SJCRH30 (cell line): ENCODE data around the gene HMG20B. TPM values are rescaled to one million over a fixed set of nuclear protein-coding genes. Genes with fewer than 3 reads are reported as not detected.
"Not testable (repeated sequence)": the region's sequence is repeated elsewhere in the genome, so short reads cannot be mapped to it uniquely, and the experiment has no call there.

ENCODE experiments used
- DNase-seq, 2 experiments: peaks; one replicate each; pipeline ENCODE4 v3.0.0-alpha.2; 2015 to 2020
- H3K27ac ChIP-seq: fragments of 250-450 bp; sonication (Bioruptor Pico); 2 replicates; pipeline ENCODE4 v1.5.1; 2020; ENCODE audit warnings: mild to moderate bottlenecking, moderate library complexity
- H3K27me3 ChIP-seq: fragments of 250-450 bp; sonication (Bioruptor Pico); 2 replicates; pipeline ENCODE4 v1.5.1; 2020; ENCODE audit warnings: mild to moderate bottlenecking, moderate library complexity
- H3K36me3 ChIP-seq: fragments of 250-450 bp; sonication (Bioruptor Pico); 2 replicates; pipeline ENCODE4 v1.5.1; 2020; ENCODE audit warnings: mild to moderate bottlenecking, moderate library complexity
- H3K4me1 ChIP-seq: fragments of 250-450 bp; sonication (Bioruptor Pico); 2 replicates; pipeline ENCODE4 v1.5.1; 2020; ENCODE audit warnings: mild to moderate bottlenecking, moderate library complexity
- H3K4me3 ChIP-seq: fragments of 250-450 bp; sonication (Bioruptor Pico); 2 replicates; pipeline ENCODE4 v1.5.1; 2020; ENCODE audit warnings: mild to moderate bottlenecking, moderate library complexity
- H3K9me3 ChIP-seq: fragments of 250-450 bp; sonication (Bioruptor Pico); replicated peaks from 2 replicates; pipeline ENCODE4 v1.5.1; 2020; ENCODE audit warnings: mild to moderate bottlenecking, moderate library complexity
- total RNA-seq: library from RNA; depleted of rRNA; stranded (reverse); fragments of >200 nt; shearing (Covaris generic); gene quantifications from 2 replicates; pipeline ENCODE4 v1.2.3, GENCODE V29; 2014

The HMG20B gene
- total RNA-seq, 1 experiment from 2014 or later, result 48.0 TPM

DNA sequence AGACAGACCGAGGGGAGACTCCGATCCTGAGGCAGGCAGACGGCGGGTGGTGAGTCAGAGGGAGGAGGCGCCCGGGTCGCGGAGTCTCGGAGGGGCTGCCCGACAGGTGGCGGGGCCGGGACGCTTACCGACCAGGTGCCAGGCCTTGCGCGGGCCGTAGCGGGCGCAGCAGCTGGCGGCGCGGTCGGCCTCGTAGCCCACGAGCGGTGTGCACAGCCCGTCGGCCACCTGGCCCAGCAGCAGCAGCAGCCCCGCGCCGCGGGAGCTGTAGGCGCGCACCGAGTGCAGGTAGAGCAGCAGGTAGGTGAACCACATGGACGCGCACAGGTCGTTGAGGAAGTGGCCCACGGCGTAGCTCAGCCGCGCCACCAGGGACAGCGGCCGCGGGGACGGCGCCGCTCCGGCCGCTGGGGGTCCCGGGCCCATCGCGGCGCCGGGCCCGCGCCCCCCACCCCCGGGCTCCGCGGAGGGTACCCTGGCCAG, 15.7 kb upstream of the HMG20B start:
- peak overlapping the region; percentile 67 for H3K4me3 ChIP-seq

GRCh38 chr19:3557461-3558248, 15.1 kb upstream of the HMG20B start, which contains the start of gene MFSD12:
Gene MFSD12 (minus strand): TSS chr19:3557586. CDS start chr19:3557403, 183 bp downstream.
- H3K9me3 ChIP-seq, result no peaks in the 10 kb centered on the region
- peak; percentile 94 to 95 for DNase-seq
- H3K27me3 ChIP-seq, result no peaks in the 10 kb centered on the region
- H3K36me3 ChIP-seq, result no peaks in the 10 kb centered on the region
- peaks cover 3% of the 10 kb centered on the region; the same call in 1 of the 2 replicates for H3K4me1 ChIP-seq
- peak within 1 kb of the TSS; percentile 67 for H3K27ac ChIP-seq
- H3K4me3 ChIP-seq, result peak within 1 kb of the TSS; percentile 67

More for the DNA sequence above, 15.7 kb upstream of the HMG20B start:
- no peaks in the 10 kb centered on the region for H3K27me3 ChIP-seq
- no peaks in the 10 kb centered on the region for H3K36me3 ChIP-seq
- no peak overlapping the region for H3K27ac ChIP-seq
- peaks cover 3% of the 10 kb centered on the region; the same call in 1 of the 2 replicates for H3K4me1 ChIP-seq
- H3K9me3 ChIP-seq, result no peaks in the 10 kb centered on the region
- DNase-seq, result peak; percentile 54 to 56

DNA sequence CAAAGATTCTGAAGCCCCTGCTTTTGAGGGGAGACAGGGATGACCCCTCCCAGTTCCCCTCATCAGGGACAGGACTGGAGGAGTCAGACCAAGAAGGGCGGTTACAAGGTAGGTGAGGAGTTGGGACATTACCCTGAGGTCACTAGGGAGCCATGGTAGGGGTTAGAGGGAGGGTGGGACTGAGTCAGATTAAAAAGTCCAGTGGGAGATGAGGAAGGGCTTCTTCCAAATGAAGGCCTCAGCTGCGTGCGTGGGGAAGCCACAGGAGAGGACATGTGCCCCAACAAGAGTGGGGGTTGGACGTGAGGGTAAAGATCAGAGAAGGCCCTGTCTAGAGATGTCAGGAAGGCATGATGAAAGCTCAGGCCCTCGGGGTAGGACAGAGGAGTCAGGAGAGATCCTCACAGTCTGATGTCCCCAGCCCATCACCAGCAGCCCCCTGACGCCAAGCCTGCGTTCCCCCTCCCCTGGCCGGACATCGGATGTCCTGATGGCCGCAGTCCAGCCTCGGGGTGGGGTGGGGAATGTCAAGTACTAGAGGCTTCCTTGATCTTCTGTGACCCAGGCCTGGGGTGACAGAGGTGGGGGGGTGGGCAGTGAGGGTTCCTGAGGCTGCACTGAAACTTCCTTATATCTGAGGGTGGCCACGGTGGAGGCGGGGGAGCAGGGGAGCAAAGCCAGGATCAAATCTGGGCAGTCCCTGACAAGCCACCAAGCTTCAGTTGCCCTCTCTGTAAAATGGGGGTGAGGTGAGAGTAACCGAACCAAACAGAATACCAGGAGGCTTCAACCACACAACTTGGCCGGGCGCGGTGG, 8.8 kb upstream of the HMG20B start:
- Histone ChIP-seq H3K4me1 (peaks cover 4% of the 10 kb centered on the region; the same call in 1 of the 2 replicates), H3K9me3 (no peaks in the 10 kb centered on the region), H3K36me3 (no peaks in the 10 kb centered on the region), H3K4me3 (no peak overlapping the region), H3K27ac (no peak overlapping the region), H3K27me3 (no peaks in the 10 kb centered on the region)
- DNase-seq, result no peak

DNA sequence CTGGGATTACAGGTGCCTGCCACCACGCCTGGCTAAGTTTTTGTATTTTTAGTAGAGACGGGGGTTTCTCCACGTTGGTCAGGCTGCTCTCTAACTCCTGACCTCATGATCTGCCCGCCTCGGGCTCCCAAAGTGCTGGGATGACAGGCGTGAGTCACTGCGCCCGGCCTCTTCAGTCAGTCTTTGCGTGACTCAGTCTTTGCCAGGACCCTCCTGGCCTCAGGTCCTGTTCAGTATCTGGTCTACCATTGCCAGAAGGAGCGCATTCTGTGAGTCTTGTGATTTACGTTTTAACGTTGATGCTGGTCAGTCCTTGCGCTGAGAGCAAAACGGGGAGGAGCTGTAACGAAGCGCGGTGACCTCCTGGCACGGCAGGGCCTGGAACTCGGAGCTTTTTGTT, 7.6 kb upstream of the HMG20B start:
- Histone ChIP-seq H3K36me3 (no peaks in the 10 kb centered on the region), H3K9me3 (no peaks in the 10 kb centered on the region), H3K4me3 (no peak overlapping the region), H3K27me3 (no peaks in the 10 kb centered on the region), H3K4me1 (peaks cover 7% of the 10 kb centered on the region; the same call in 1 of the 2 replicates), H3K27ac (no peak overlapping the region)
- DNase-seq, result no peak

- H3K36me3 ChIP-seq, H3K27me3 ChIP-seq, H3K27ac ChIP-seq, DNase-seq, H3K9me3 ChIP-seq, H3K4me3 ChIP-seq: not testable (repeated sequence)
- H3K4me1 ChIP-seq, result peaks cover 23% of the 10 kb centered on the region
Measured at GRCh38 chr19:3570042-3570441, 2.7 kb upstream of the HMG20B start.

- peaks cover 13% of the 10 kb centered on the region for H3K36me3 ChIP-seq
- H3K4me1 ChIP-seq, result peaks cover 23% of the 10 kb centered on the region
- H3K4me3 ChIP-seq, result no peak overlapping the region
- peak overlapping the region; percentile 32; the same call in 1 of the 2 replicates for H3K27ac ChIP-seq
- DNase-seq, result peak in 1 of 2 experiments; percentile 44
- H3K27me3 ChIP-seq, result no peaks in the 10 kb centered on the region
- no peaks in the 10 kb centered on the region for H3K9me3 ChIP-seq
Measured at GRCh38 chr19:3570606-3571011, 2.1 kb upstream of the HMG20B start.

DNA sequence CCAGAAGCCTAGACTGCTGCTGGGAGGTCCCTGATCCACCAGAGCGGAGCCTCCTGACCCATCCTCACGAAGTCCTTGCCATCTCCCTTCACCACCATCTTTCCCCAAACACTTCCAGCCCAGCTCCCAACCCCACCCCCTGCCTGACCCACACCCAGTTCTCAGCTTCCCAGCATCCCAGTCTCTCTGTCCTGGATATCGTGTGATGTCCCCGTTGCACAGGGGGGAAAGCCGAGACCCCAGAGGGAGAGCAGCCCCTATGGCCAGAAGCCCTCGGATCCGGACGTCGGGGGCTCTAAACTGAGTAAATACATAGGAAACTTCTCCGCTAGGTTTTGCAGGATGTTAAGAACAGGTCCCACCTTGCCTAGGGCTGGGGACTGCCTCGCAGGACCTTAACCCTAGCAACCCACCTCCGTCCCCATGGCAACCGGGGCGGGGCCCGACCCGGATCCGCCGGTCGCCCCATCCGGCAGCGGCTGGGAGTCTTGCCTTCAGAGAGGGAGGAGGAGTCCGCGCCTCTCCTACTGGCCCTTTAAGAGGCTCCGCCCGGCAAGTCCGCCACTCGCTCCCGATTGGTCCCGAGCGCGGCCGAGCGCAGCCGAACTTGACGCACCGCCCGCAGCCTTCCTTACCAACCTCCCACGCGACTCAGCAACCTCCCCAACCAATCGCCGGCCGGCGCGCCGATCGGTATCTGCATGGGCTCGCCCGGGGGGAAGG, 451 bp upstream of the HMG20B start:
- DNase-seq, result peak; percentile 99
- Histone ChIP-seq H3K9me3 (no peaks in the 10 kb centered on the region), H3K27ac (peak overlapping the region; percentile 32), H3K4me3 (peak overlapping the region; percentile 49), H3K27me3 (no peaks in the 10 kb centered on the region), H3K36me3 (peaks cover 19% of the 10 kb centered on the region), H3K4me1 (peaks cover 23% of the 10 kb centered on the region)

GRCh38 chr19:3573162-3573857, 566 bp downstream of the HMG20B start:
- H3K27ac ChIP-seq, result peak overlapping the region; percentile 78
- H3K27me3 ChIP-seq, result no peaks in the 10 kb centered on the region
- peak; percentile 25 to 26 for DNase-seq
- no peaks in the 10 kb centered on the region for H3K9me3 ChIP-seq
- peaks cover 23% of the 10 kb centered on the region for H3K4me1 ChIP-seq
- peaks cover 23% of the 10 kb centered on the region for H3K36me3 ChIP-seq
- H3K4me3 ChIP-seq, result peak overlapping the region; percentile 100

DNA sequence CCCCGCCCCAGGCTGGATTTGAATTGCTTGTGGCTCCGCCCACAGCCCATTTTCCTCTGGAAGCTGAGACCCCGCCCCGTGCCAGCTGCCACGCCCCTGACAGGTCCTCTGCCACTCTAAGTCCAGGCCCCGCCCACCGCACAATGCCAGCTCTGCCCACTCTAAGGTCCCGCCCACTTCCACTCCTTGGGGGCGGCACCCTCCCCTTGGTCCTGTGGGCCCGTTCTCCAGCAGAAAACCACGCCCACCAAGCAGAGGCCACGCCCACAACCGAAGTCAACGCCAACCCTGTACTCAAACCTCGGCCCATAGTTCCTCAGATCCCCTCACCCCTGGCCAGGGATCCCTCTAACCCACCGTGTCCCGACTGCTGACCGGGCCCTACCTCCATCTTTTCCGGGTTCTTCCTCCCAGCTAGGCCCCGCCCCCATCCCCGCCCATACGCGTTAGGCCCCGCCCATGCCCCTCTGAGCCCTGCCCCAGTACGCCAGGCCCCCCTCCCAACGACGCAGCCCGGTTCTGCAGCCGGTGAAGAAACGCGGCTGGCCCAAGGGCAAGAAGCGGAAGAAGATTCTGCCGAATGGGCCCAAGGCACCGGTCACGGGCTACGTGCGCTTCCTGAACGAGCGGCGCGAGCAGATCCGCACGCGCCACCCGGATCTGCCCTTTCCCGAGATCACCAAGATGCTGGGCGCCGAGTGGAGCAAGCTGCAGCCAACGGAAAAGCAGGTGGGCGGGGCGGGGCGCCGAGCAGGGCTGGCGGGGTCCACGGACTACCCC, 1.3 kb downstream of the HMG20B start:
- H3K4me1 ChIP-seq, result peaks cover 17% of the 10 kb centered on the region
- peaks cover 23% of the 10 kb centered on the region for H3K36me3 ChIP-seq
- peak overlapping the region; percentile 100 for H3K4me3 ChIP-seq
- no peaks in the 10 kb centered on the region for H3K27me3 ChIP-seq
- DNase-seq, result peak; percentile 94 to 97
- peak overlapping the region; percentile 78; the same call in 1 of the 2 replicates for H3K27ac ChIP-seq
- H3K9me3 ChIP-seq, result no peaks in the 10 kb centered on the region

GRCh38 chr19:3575260-3575741, 2.6 kb downstream of the HMG20B start:
- Histone ChIP-seq H3K4me3 (no peak overlapping the region), H3K27ac (no peak overlapping the region), H3K9me3 (no peaks in the 10 kb centered on the region), H3K27me3 (no peaks in the 10 kb centered on the region), H3K36me3 (peaks cover 23% of the 10 kb centered on the region), H3K4me1 (peaks cover 15% of the 10 kb centered on the region)
- DNase-seq, result no peak

GRCh38 chr19:3575949-3576673, 3.4 kb downstream of the HMG20B start:
- no peak for DNase-seq
- Histone ChIP-seq H3K27ac (no peak overlapping the region), H3K27me3 (no peaks in the 10 kb centered on the region), H3K4me1 (peaks cover 8% of the 10 kb centered on the region; the same call in 1 of the 2 replicates), H3K9me3 (no peaks in the 10 kb centered on the region), H3K4me3 (no peak overlapping the region), H3K36me3 (peaks cover 23% of the 10 kb centered on the region)

- Histone ChIP-seq H3K4me1 (peaks cover 3% of the 10 kb centered on the region; the same call in 1 of the 2 replicates), H3K36me3 (peaks cover 23% of the 10 kb centered on the region), H3K27me3 (no peaks in the 10 kb centered on the region), H3K27ac (no peak overlapping the region), H3K9me3 (no peaks in the 10 kb centered on the region), H3K4me3 (no peak overlapping the region)
- no peak for DNase-seq
Measured at GRCh38 chr19:3576696-3577443, 4.1 kb downstream of the HMG20B start.
